Transverse colon (tissue), 4 donors: ENCODE results near the gene YTHDF2.

ENCODE experiments used
- EP300 ChIP-seq: sonication (generic); formaldehyde crosslinking; IDR thresholded peaks from one replicate; pipeline ENCODE4 v1.6.1; 2017; ENCODE audit warnings: antibody characterized with exemption, low read depth
- POLR2A ChIP-seq: fragments of 450-650 bp; IDR thresholded peaks from one replicate; pipeline ENCODE4 v1.6.1; 2016; ENCODE audit warnings: antibody characterized with exemption, mild to moderate bottlenecking, moderate library complexity
- POLR2AphosphoS5 ChIP-seq, 3 donors: sonication (generic); formaldehyde crosslinking; IDR thresholded peaks; one replicate each; pipeline ENCODE4 v1.6.1; 2016; ENCODE audit warnings: antibody characterized with exemption in 3 of 3
- TF ChIP-seq, protein P1 (sequence below), 5 experiments: fragments of 200-600 bp in 3 of 5; fragments of 450-650 bp in 2 of 5; sonication (generic) in 3 of 5; IDR thresholded peaks; 1 replicate in 2 of 5; 2 replicates in 3 of 5; pipeline ENCODE4 v1.5.1; 2016 to 2017; ENCODE audit warnings: antibody characterized with exemption in 5 of 5, inconsistent platforms in 3 of 5, mild to moderate bottlenecking in 2 of 5, moderate library complexity in 1 of 5

DNA sequence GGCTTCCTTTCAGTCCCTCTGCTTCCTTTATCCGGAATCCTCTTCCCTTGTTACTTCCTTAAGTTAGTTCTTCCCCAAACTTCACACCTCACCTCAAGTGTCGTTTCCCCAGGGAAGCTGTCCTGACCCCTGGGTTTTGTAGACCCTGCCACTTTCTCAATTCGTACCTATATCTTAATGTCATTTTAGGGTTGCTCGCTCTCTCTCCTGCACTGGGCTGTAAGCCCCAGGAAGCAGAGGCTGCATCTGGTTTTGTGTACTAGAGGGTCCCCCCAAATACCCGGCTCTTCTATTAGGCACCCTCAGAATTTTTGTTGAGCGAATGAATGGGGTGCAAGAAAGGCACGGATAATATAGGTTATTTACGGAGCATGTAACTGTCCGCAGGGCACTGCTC lies 74.6 kb downstream of the YTHDF2 start:
- TF ChIP-seq, protein P1, sequence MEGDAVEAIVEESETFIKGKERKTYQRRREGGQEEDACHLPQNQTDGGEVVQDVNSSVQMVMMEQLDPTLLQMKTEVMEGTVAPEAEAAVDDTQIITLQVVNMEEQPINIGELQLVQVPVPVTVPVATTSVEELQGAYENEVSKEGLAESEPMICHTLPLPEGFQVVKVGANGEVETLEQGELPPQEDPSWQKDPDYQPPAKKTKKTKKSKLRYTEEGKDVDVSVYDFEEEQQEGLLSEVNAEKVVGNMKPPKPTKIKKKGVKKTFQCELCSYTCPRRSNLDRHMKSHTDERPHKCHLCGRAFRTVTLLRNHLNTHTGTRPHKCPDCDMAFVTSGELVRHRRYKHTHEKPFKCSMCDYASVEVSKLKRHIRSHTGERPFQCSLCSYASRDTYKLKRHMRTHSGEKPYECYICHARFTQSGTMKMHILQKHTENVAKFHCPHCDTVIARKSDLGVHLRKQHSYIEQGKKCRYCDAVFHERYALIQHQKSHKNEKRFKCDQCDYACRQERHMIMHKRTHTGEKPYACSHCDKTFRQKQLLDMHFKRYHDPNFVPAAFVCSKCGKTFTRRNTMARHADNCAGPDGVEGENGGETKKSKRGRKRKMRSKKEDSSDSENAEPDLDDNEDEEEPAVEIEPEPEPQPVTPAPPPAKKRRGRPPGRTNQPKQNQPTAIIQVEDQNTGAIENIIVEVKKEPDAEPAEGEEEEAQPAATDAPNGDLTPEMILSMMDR (IDR thresholded peaks at IDR 0.05) = no peak
- TF ChIP-seq POLR2AphosphoS5 (IDR thresholded peaks at IDR 0.05) = no peak
- no peak for TF ChIP-seq POLR2A
- no peak for TF ChIP-seq EP300
